GM23338 (cell line): Measurements from ENCODE around the gene RBPJL. TPM values are rescaled to one million over a fixed set of nuclear protein-coding genes. Genes with fewer than 3 reads are reported as not detected.

ENCODE experiments used
- ATAC-seq: fragments of 200-7000 bp; cut with Tn5 transposase; 3 replicates; pipeline ENCODE4 v1.9.1; 2020
- DNase-seq: peaks from one replicate; pipeline ENCODE4 v3.0.0-alpha.2; 2015; ENCODE audit warnings: low spot score
- H2AFZ ChIP-seq: fragments of 200-600 bp; sonication (generic); 2 replicates; pipeline ENCODE4 v1.8.0; 2016; ENCODE audit warnings: antibody characterized with exemption, mild to moderate bottlenecking, moderate library complexity
- H3F3A ChIP-seq: fragments of 200-600 bp; sonication (generic); replicated peaks from 2 replicates; pipeline ENCODE4 v1.8.0; 2017; ENCODE audit warnings: antibody characterized with exemption, mixed run types, low read depth
- H3K27ac ChIP-seq: fragments of 200-600 bp; sonication (generic); 2 replicates; pipeline ENCODE4 v1.6.1; 2016; ENCODE audit warnings: low read depth
- H3K27me3 ChIP-seq: fragments of 200-600 bp; sonication (generic); 2 replicates; pipeline ENCODE4 v1.8.0; 2016; ENCODE audit warnings: mild to moderate bottlenecking, mixed run types, moderate library complexity; ENCODE audit not compliant: insufficient read depth
- H3K36me3 ChIP-seq: fragments of 200-600 bp; sonication (generic); 2 replicates; pipeline ENCODE4 v1.8.0; 2016; ENCODE audit warnings: mild to moderate bottlenecking; ENCODE audit not compliant: insufficient read depth
- H3K4me1 ChIP-seq: fragments of 200-600 bp; sonication (generic); 2 replicates; pipeline ENCODE4 v1.8.0; 2016; ENCODE audit warnings: mild to moderate bottlenecking, moderate library complexity; ENCODE audit not compliant: insufficient read depth
- H3K4me2 ChIP-seq: fragments of 200-600 bp; sonication (generic); 2 replicates; pipeline ENCODE4 v1.7.1; 2017; ENCODE audit warnings: mixed run types
- H3K4me3 ChIP-seq: fragments of 200-600 bp; sonication (generic); 2 replicates; pipeline ENCODE4 v1.6.1; 2016; ENCODE audit warnings: mixed run types
- H3K79me2 ChIP-seq: fragments of 200-600 bp; sonication (generic); replicated peaks from 2 replicates; pipeline ENCODE4 v1.8.0; 2017; ENCODE audit warnings: mild to moderate bottlenecking; ENCODE audit not compliant: insufficient read depth
- H3K9me2 ChIP-seq: fragments of 200-600 bp; sonication (generic); 2 replicates; pipeline ENCODE4 v1.8.0; 2017; ENCODE audit not compliant: insufficient read depth
- H4K20me1 ChIP-seq: fragments of 200-600 bp; sonication (generic); replicated peaks from 2 replicates; pipeline ENCODE4 v1.8.0; 2017; ENCODE audit warnings: mild to moderate bottlenecking; ENCODE audit not compliant: insufficient read depth
- H3K27ac Mint-ChIP-seq: 2 replicates; pipeline ENCODE4 v1.8.0; 2020; ENCODE audit warnings: inconsistent platforms, mild to moderate bottlenecking, moderate library complexity, mixed read lengths
- H3K27me3 Mint-ChIP-seq: 3 replicates; pipeline ENCODE4 v1.8.0; 2022; ENCODE audit warnings: low read depth, mild to moderate bottlenecking, moderate library complexity, mixed read lengths, inconsistent platforms; ENCODE audit not compliant: insufficient read depth, poor library complexity
- H3K36me3 Mint-ChIP-seq: 3 replicates; pipeline ENCODE4 v1.8.0; 2021; ENCODE audit warnings: low read depth, mild to moderate bottlenecking, inconsistent platforms, moderate library complexity, mixed read lengths
- H3K4me1 Mint-ChIP-seq: 3 replicates; pipeline ENCODE4 v1.8.0; 2020; ENCODE audit warnings: mild to moderate bottlenecking, inconsistent platforms, mixed read lengths
- H3K4me3 Mint-ChIP-seq: 3 replicates; pipeline ENCODE4 v1.8.0; 2021; ENCODE audit warnings: moderate library complexity, mild to moderate bottlenecking, inconsistent platforms, mixed read lengths
- H3K9me3 Mint-ChIP-seq: 3 replicates; pipeline ENCODE4 v1.8.0; 2020; ENCODE audit warnings: moderate library complexity, mild to moderate bottlenecking, inconsistent platforms, mixed read lengths
- CREB1 ChIP-seq: fragments of 250-450 bp; sonication (Bioruptor Pico); IDR thresholded peaks from 2 replicates; pipeline ENCODE4 v1.5.0; 2020; ENCODE audit warnings: low read depth, mild to moderate bottlenecking, moderate library complexity
- CTCF ChIP-seq, 2 experiments: fragments of 200-600 bp in 1 of 2; sonication (generic) in 1 of 2; conservative IDR thresholded peaks; 2 replicates each; pipeline versions ENCODE4 v1.5.1 to v1.6.1; 2016 to 2017; ENCODE audit warnings: antibody characterized with exemption in 2 of 2, low read depth in 2 of 2, mild to moderate bottlenecking in 2 of 2, moderate library complexity in 1 of 2
- EZH2 ChIP-seq: fragments of 200-600 bp; sonication (generic); IDR thresholded peaks from one replicate; pipeline ENCODE4 v1.8.0; 2017; ENCODE audit warnings: antibody characterized with exemption, mild to moderate bottlenecking, low read depth; ENCODE audit not compliant: unreplicated experiment
- EZH2phosphoT487 ChIP-seq: fragments of 200-600 bp; sonication (generic); IDR thresholded peaks from one replicate; pipeline ENCODE4 v1.8.1; 2018; ENCODE audit warnings: antibody characterized with exemption; ENCODE audit not compliant: unreplicated experiment
- JUNB ChIP-seq: IDR thresholded peaks from one replicate; pipeline ENCODE4 v1.6.1; 2016; ENCODE audit warnings: antibody characterized with exemption; ENCODE audit not compliant: unreplicated experiment
- NANOG ChIP-seq: IDR thresholded peaks from 2 replicates; pipeline ENCODE4 v1.6.1; 2016; ENCODE audit warnings: antibody characterized with exemption, borderline replicate concordance
- POLR2AphosphoS5 ChIP-seq: IDR thresholded peaks from 2 replicates; pipeline ENCODE4 v1.6.1; 2016; ENCODE audit warnings: antibody characterized with exemption, low read depth
- REST ChIP-seq: IDR thresholded peaks from one replicate; pipeline ENCODE4 v1.6.1; 2018; ENCODE audit warnings: antibody characterized with exemption; ENCODE audit not compliant: unreplicated experiment
- STAT1 ChIP-seq: IDR thresholded peaks from one replicate; pipeline ENCODE4 v1.6.1; 2016; ENCODE audit warnings: antibody characterized with exemption; ENCODE audit not compliant: unreplicated experiment
- ZNF114 ChIP-seq: fragments of 250-450 bp; sonication (Bioruptor Pico); IDR thresholded peaks from 2 replicates; pipeline ENCODE4 v1.5.0; 2020; ENCODE audit warnings: mild to moderate bottlenecking, moderate library complexity
- ZNF331 ChIP-seq: fragments of 250-450 bp; sonication (Bioruptor Pico); IDR thresholded peaks from 2 replicates; pipeline ENCODE4 v1.5.0; 2020; ENCODE audit warnings: low read depth, mild to moderate bottlenecking, moderate library complexity
- ZNF462 ChIP-seq: fragments of 250-450 bp; sonication (Bioruptor Pico); IDR thresholded peaks from 2 replicates; pipeline ENCODE4 v1.5.0; 2020; ENCODE audit warnings: mild to moderate bottlenecking, moderate library complexity
- polyA plus RNA-seq: library from polyadenylated mRNA; unstranded; fragments of >200 nt; fragmentation: Nextera tagmentation; extraction: Ambion mirVana; gene quantifications from 2 replicates; pipeline ENCODE4 v1.2.1, GENCODE V29; 2016
- total RNA-seq: library from RNA; depleted of rRNA; stranded (reverse); fragments of >200 nt; shearing (Covaris generic); gene quantifications from 2 replicates; pipeline ENCODE4 v1.2.3, GENCODE V29; 2014
- TF ChIP-seq, protein P1 (sequence below): IDR thresholded peaks from 2 replicates; pipeline ENCODE4 v1.6.1; 2016; ENCODE audit warnings: antibody characterized with exemption

The RBPJL gene
- total and polyA plus RNA-seq, 2 experiments from 2014 or later = 0.44 to 0.66 TPM

DNA sequence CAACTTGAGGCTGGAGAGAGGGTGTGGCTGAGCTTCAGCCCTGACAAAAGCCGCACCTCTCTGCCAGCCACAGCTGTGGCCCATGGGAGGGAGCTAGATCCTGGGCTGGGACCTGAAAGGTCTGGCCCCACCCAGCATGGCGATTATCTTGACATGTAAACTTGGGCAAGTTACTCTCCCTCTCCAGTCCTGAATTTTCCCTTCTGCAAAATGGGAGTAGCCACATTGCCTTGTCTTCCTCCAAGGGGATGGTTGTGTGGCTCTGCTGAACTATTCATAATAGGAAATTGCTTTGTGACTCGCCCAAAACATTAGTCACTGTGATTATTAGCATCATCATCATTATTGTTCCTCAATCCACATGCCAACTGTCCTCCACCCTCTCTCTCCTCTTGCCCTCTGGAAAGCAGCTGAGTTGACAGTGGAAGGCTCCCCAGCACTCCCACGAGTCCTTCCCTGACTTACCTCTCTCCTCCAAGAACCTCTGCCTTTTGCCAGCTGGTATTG is 23.0 kb upstream of the RBPJL start (continued):
- TF ChIP-seq ZNF462 (CRISPR knock-in tag) = no peak
- TF ChIP-seq STAT1 = no peak
- no peak for TF ChIP-seq ZNF331 (CRISPR knock-in tag)
- TF ChIP-seq JUNB = no peak
- TF ChIP-seq ZNF114 (CRISPR knock-in tag) = no peak

GRCh38 chr20:45288376-45288775 is 18.3 kb upstream of the RBPJL start:
- no peak for ATAC-seq
- H3K27ac Mint-ChIP-seq = no peak overlapping the region
- TF ChIP-seq STAT1 (no peak), EZH2 (no peak), REST (no peak), ZNF114 (CRISPR knock-in tag) (no peak), EZH2phosphoT487 (no peak), POLR2AphosphoS5 (no peak), CTCF (conservative IDR thresholded peaks at IDR 0.05; ENCODE audit: low read depth in 2 of 2) (no peak), CREB1 (CRISPR knock-in tag) (no peak), NANOG (no peak), ZNF331 (CRISPR knock-in tag) (no peak)
- TF ChIP-seq, protein P1, sequence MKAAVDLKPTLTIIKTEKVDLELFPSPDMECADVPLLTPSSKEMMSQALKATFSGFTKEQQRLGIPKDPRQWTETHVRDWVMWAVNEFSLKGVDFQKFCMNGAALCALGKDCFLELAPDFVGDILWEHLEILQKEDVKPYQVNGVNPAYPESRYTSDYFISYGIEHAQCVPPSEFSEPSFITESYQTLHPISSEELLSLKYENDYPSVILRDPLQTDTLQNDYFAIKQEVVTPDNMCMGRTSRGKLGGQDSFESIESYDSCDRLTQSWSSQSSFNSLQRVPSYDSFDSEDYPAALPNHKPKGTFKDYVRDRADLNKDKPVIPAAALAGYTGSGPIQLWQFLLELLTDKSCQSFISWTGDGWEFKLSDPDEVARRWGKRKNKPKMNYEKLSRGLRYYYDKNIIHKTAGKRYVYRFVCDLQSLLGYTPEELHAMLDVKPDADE = no peak

More at GRCh38 chr20:45288376-45288775, 18.3 kb upstream of the RBPJL start:
- Mint-ChIP-seq H3K4me1 (peaks cover 10% of the 10 kb centered on the region), H3K27me3 (peaks cover 19% of the 10 kb centered on the region), H3K9me3 (no peaks in the 10 kb centered on the region), H3K36me3 (no peaks in the 10 kb centered on the region), H3K4me3 (no peak overlapping the region)
- H3K4me1 ChIP-seq = 0 out of 2 replicates have a peak, but pooled peaks cover 2% of the 10 kb centered on the region
- no peak overlapping the region for H3K27ac ChIP-seq
- H4K20me1 ChIP-seq = no peaks in the 10 kb centered on the region
- H3K9me2 ChIP-seq = no peaks in the 10 kb centered on the region
- no peak overlapping the region for H2AFZ ChIP-seq
- H3K79me2 ChIP-seq = no peaks in the 10 kb centered on the region
- H3K27me3 ChIP-seq = peaks cover 27% of the 10 kb centered on the region
- no peak overlapping the region for H3K4me2 ChIP-seq
- no peak overlapping the region for H3K4me3 ChIP-seq
- H3F3A ChIP-seq = no peaks in the 10 kb centered on the region
- H3K36me3 ChIP-seq = no peaks in the 10 kb centered on the region
- no peak for DNase-seq
